ENCODE results near the gene ADGRF5. TPM values are rescaled to one million over a fixed set of nuclear protein-coding genes. Genes with fewer than 3 reads are reported as not detected.
A peak's percentile ranks its signal among the peaks of the same experiment; 100 is the strongest.
"Not testable (repeated sequence)": the region's sequence is repeated elsewhere in the genome, so short reads cannot be mapped to it uniquely, and the experiment has no call there.

Gene ADGRF5
- total RNA-seq, 2 donors from 2014 or later: 37.4 to 56.9 TPM

DNA sequence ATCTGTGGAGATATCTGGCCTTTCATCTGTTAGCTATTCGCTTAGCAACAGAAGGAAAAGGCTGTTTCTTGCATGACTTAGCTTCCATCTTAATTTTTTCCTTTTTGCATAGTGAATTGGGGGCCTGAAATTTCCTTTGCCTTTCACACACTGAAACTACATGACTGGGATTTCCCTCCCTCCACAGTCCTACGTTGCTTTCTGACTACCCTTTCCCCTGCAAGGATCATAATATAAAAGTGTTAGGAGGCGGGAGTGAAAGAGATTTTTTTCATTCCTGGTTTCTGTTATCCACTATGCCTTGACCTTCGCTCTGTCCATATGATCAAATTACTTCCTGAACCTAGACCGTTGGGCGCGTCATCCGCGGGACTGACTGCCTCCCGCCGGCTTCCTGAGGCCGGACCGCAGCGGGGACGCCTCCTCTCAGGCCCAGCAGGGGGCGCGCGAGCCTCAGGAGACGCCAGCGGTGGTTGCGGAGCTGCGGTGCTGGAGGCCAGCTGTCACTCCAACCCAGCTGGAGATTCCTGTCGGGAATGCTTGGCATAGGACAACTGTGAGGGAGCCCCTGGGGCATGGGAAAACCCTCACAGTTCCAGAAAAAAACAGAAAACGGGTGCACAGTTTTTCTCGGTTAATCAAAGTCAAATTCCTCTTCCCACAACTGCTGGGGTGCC, 72.9 kb downstream of the ADGRF5 start:
- DNase-seq: peak; percentile 90
- intact Hi-C loops (cut with DNase I): loop anchor here (2.0 to 5.0 kb wide), 3 partner anchors 138 to 198 kb away; no protein-coding TSS in a partner anchor
- peak; percentile 97 to 98 for ATAC-seq

DNA sequence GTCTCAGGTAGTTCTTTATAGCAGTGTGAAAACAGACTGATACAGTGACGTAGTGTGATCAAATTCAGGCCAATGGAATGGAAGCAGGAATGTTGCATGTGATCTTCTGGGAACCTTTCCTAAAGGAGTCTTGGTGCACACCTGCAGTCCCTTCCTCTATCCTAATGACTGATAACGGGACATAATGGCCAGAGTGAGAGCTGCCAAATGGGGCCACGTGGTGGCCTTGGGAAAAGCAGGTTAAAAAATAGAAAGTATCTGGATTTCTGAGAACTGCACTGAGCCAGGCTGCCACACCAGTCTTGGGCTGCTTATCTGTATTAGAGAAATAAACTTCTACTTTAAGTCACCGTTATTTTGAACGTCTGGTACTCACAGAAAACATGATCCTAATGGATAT, 76.6 kb downstream of the ADGRF5 start:
- DNase-seq (no peak), ATAC-seq (no peak)
- intact Hi-C loops (cut with DNase I): loop anchor here in 1 of 2 donors (5.0 kb wide), 1 partner anchor 142 kb away; no protein-coding TSS in a partner anchor

DNA sequence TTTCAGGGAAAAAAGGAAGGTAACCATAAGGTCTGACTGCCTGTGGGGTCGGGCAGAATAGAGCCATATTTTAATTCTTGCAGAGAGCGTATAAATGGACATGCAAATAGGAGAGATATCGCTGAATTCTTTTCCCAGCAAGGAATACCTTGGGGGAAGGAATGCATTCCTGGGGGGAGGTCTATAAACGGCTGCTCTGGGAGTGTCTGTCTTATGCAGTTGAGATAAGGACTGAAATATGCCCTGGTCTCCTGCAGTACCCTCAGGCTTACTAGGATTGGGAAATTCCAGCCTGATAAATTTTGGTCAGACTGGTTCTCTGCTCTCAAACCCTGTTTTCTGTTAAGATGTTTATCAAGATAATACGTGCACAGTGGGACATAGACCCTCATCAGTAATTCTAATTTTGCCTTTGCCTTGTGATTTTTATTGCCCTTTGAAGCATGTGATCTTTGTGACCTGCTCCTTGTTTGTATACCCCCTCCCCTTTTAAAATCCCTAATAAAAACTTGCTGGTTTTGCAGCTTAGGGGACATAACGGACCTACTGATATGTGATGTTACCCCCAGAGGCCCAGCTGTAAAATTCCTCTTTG, 79.4 kb downstream of the ADGRF5 start:
- ATAC-seq; intact Hi-C loops (cut with DNase I); DNase-seq: not testable (repeated sequence)

DNA sequence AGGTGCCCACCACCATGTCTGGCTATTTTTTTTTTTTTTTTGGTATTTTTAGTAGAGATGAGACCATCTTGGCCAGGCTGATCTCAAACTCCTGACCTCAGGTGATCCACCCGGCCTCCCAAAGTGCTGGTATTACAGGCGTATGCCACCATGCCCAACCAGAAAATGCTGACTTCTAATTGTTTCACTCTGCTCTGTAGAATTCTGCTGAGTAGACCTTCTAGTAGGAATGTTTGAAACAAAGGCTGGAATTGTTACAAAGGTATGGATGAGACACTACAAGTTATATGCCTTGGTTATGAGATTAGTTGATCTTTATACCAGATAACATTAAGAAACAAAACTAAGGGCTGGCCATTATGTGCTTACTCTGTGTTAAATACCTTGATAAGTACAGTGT, 83.7 kb downstream of the ADGRF5 start:
- no peak for ATAC-seq
- intact Hi-C loops (cut with DNase I): no loop called here
- DNase-seq: no peak

DNA sequence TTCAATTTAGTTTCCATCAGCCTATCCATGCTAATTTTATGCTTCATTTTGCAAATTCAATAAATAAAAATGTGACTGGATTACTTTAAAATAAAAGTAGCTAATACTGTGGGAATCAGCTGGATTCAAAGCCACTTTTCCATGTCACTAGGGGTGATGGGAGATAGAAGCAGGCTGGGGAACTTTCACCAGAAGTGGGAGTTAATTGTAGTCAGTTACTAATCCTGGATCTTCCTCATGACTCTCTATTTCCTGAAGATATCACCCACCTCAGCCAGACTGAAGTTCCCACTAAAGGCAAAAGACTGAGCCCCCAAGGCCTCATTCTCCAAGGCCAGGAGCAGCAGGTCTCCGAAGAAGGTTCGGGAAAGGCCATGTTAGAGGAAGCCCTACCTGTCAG, 86.7 kb downstream of the ADGRF5 start:
- intact Hi-C loops (cut with DNase I); ATAC-seq; DNase-seq: not testable (repeated sequence)

DNA sequence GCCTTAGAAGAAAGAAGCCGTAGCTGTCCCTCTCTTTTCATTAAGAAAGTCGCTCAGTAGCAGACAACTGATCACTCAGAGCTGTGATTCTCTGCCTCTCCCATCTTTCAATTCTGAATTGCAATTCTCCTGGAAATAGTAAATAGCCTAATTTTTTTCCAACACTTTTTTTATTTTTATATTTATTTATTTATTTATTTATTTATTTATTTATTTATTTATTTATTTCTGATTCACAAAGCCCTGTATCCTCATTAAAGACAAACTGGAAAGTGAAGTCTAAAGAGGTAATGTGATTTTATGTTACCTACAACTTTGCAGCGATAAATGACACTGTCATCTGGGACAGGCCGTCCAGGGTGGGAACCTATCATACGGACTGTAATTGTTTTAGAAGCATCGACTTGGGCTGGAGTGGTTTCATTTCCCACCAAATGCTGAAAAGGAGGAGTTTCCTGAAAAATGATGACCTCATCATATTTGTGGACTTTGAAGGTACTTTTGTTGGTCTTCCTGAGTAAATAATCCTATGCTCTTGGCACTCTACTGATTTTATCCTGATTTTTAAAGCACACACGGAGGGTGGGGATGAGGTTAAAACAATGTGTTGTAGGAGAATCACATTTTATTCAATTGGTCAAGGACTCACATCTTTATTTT, 87.4 kb downstream of the ADGRF5 start:
- ATAC-seq; DNase-seq; intact Hi-C loops (cut with DNase I): not testable (repeated sequence)

DNA sequence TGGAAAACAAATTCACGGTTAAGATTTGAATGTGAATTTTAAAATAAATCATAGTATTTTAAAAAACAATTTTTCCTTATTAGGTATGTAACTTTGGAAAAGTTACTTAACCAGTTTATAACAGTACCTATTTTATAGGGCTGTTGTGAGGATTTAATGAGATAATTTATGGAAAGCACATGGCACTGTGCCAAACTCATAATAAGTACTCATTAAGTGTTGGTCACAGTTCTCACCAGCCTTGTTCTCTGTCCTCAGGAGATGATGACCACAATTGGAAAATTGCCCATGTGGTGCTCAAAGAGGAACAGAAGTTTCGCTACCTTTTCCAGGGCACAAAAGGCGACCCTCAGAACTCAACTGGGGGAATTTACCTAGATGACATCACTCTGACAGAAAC, 88.9 kb downstream of the ADGRF5 start:
- DNase-seq (no peak), ATAC-seq (no peak)
- intact Hi-C loops (cut with DNase I): no loop called here

DNA sequence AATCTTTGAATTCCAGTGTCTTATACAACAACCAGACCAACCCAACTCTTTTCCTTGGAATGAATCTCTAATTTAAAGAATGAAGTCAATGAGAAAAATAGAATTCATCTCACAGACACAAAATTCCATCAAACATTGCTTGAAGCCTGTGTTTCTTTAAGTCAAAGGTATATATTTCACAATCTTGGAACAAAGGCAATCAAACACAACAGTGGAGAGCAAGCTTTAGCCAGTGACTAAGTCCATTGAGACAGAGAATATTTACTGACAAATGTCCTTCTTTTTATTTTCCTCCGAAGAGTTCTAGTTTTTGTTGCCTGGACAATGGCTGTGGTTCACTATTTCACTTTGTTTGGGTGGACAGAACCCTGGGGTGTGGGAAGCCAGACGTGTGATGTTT, 92.8 kb downstream of the ADGRF5 start:
- intact Hi-C loops (cut with DNase I): no loop called here
- DNase-seq (no peak), ATAC-seq (no peak)

DNA sequence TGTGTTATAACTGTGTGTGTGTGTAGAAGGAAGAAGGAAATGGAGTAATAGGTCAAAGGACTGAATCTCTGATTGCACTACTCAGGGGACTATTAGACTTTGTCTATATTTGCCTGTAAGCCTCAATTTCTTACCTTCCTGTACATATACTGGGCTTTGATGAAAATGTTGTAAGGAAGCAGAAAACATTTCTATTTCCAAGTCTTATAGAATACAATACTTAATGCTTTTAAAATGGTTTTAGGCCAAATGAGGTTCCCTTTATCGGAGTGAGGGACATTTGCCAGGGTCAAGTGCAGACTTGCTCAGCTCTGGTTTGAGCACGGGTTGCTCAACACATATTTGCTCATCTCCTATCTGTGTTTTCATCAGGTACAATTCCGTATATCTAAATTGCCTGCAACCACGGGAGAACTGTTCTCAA, 100.3 kb downstream of the ADGRF5 start:
- intact Hi-C loops (cut with DNase I): no loop called here
- DNase-seq (no peak), ATAC-seq (no peak)

DNA sequence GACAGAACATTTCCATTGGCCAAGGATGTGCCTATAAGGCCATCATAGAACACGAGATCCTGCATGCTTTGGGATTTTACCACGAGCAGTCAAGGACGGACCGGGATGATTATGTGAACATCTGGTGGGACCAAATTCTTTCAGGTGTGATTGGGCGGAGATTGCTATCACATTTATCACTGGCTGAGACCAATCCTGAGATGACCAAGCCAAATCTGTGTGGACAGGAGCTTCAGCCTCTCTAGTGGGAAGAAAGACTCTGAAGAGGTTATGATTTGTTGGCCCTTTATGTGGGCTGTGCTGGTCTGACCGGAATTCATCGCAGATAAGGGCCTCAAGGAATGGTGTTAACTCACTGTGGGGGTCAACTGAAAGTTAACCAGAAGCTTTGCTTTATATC, 102.2 kb downstream of the ADGRF5 start:
- intact Hi-C loops (cut with DNase I): no loop called here
- DNase-seq (no peak), ATAC-seq (no peak)

DNA sequence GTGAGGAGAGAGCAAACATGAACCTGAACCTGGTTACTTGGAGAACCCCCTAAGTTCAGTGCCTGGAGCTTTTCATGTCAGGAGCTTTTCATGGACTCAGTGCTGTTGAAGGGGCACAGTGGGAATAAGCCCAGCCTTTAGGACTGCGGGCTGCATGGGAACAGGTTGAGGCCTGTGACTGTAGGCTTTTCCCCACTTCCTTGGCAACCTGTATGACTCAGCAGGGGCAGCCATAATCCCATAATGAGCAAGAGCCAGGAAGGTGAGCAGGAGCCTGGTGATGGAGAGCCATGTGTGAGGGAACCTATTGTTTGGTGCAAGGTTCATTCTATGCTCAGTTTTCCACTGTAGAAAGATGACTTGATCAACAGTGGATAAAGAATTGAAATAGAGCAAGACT, 105.1 kb downstream of the ADGRF5 start:
- DNase-seq (no peak), ATAC-seq (no peak)
- intact Hi-C loops (cut with DNase I): no loop called here

DNA sequence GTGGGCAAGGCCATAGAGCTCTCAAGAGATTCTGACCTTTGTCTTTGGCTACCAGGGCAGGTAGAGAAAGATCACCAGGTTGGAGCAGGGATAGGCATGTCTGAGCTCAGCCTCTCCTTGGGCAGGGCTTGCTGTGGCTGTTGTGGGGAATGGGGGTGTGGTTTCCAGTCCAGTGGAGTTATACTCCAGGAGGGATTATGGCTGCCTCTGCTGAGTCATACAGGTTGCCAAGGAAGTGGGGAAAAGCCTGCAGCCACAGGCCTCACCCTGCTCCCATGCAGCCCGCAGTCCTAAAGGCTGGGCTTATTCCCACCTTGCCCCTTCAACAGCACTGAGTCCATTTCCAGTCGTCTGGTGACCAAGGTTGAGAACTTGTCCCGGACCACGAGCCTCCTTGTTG, 106.6 kb downstream of the ADGRF5 start:
- ATAC-seq (no peak), DNase-seq (no peak)
- intact Hi-C loops (cut with DNase I): no loop called here

DNA sequence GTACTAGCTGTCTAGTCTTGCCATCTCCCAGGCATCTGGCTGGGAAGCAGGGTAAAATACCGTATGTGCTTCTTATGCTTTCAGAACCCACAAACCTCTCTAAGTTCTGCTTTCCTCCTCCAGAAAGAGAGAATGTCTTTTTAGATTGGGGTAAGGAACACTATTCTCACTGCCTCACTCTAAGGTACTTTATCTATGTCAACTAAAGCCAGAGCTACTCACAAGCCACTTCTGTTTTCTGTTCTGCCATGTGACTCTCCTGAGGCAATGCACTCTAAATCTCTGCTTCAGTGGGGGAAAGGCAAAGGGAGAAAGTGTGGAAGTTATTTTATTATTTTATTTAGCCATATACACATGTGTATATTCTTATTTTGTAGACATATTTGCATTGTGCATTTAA, 112.9 kb downstream of the ADGRF5 start:
- intact Hi-C loops (cut with DNase I): no loop called here
- no peak for DNase-seq
- ATAC-seq: no peak

Other genes with a start within 250 kb of the ADGRF5 start
- under 1 TPM; 0.21 to 0.71 TPM for gene TDRD6, start 234.1 kb downstream of the ADGRF5 start, total RNA-seq
- under 1 TPM; 0.32 to 0.55 TPM for gene PLA2G7, start 186.6 kb downstream of the ADGRF5 start, total RNA-seq
- not detected for gene ANKRD66, start 175.0 kb downstream of the ADGRF5 start, total RNA-seq
- gene MEP1A, start 128.5 kb downstream of the ADGRF5 start, total RNA-seq: not detected
- gene ADGRF1, start 120.4 kb upstream of the ADGRF5 start, total RNA-seq: not detected

Measured in left cardiac atrium (tissue), 4 donors.